Activated CD8-positive, alpha-beta memory T cell treated with anti-CD3 and anti-CD28 coated beads, Interleukin-2, amount 10 ng/mL, durations not matched to agents 7 days and 5 days (primary cell): ENCODE measurements around the gene NAALADL1. TPM values are rescaled to one million over a fixed set of nuclear protein-coding genes. Genes with fewer than 3 reads are reported as not detected.
A peak's percentile ranks its signal among the peaks of the same experiment; 100 is the strongest.
"Not testable (repeated sequence)": the region's sequence is repeated elsewhere in the genome, so short reads cannot be mapped to it uniquely, and the experiment has no call there.

Experiments used
- ATAC-seq: fragments of 150-1000 bp; cut with Tn5 transposase; one replicate; pipeline ENCODE4 v1.10.0; 2021; ENCODE audit warnings: moderate library complexity
- CTCF ChIA-PET: fragments of 350-600 bp; sonication (Branson Sonifier 250); formaldehyde crosslinking; loops from one replicate; lab custom pipeline; 2021; ENCODE audit warnings: antibody characterized with exemption; lab: Charles Lee
- DNase-seq: peaks from one replicate; pipeline ENCODE4 v3.0.0-alpha.2; 2020
- H3K27ac Mint-ChIP-seq: one replicate; pipeline ENCODE4 v1.8.0; 2021; ENCODE audit warnings: mild to moderate bottlenecking, mixed read lengths
- H3K27me3 Mint-ChIP-seq: one replicate; pipeline ENCODE4 v1.8.0; 2021; ENCODE audit warnings: mixed read lengths
- H3K36me3 Mint-ChIP-seq: one replicate; pipeline ENCODE4 v1.8.0; 2021; ENCODE audit warnings: mild to moderate bottlenecking, mixed read lengths
- H3K4me1 Mint-ChIP-seq: one replicate; pipeline ENCODE4 v1.8.0; 2021; ENCODE audit warnings: mixed read lengths
- H3K4me3 Mint-ChIP-seq: one replicate; pipeline ENCODE4 v1.8.0; 2021; ENCODE audit warnings: mild to moderate bottlenecking, moderate library complexity, mixed read lengths
- H3K9me3 Mint-ChIP-seq: one replicate; pipeline ENCODE4 v1.8.0; 2022; ENCODE audit warnings: low read depth, mixed read lengths
- total RNA-seq, 2 experiments: library from RNA; stranded (reverse); gene quantifications; one replicate each; pipeline ENCODE4 v1.2.3, GENCODE V29; 2021

Gene NAALADL1
- total RNA-seq, 2 experiments from 2014 or later = 14.8 to 15.3 TPM

GRCh38 chr11:65013888-65014725, 44.2 kb downstream of the NAALADL1 start, which contains the start of gene ARL2:
ARL2 (plus strand) TSS chr11:65014160; CDS start chr11:65014208, 48 bp downstream.
- Mint-ChIP-seq H3K4me1 (peaks cover 28% of the 10 kb centered on the region), H3K4me3 (peak within 1 kb of the TSS; percentile 84), H3K36me3 (peaks cover 10% of the 10 kb centered on the region), H3K27me3 (no peaks in the 10 kb centered on the region), H3K9me3 (no peaks in the 10 kb centered on the region), H3K27ac (peak within 1 kb of the TSS; percentile 97)
- ATAC-seq (peak; percentile 84), DNase-seq (peak; percentile 91)
- CTCF ChIA-PET = interaction anchor here (0.6 to 6.3 kb wide), 45 partner anchors 8 to 826 kb away, joined by 3 to 81 read pairs (median 6); partner anchors contain the start of genes BATF2, CAPN1, CDC42BPG and CDCA5

DNA sequence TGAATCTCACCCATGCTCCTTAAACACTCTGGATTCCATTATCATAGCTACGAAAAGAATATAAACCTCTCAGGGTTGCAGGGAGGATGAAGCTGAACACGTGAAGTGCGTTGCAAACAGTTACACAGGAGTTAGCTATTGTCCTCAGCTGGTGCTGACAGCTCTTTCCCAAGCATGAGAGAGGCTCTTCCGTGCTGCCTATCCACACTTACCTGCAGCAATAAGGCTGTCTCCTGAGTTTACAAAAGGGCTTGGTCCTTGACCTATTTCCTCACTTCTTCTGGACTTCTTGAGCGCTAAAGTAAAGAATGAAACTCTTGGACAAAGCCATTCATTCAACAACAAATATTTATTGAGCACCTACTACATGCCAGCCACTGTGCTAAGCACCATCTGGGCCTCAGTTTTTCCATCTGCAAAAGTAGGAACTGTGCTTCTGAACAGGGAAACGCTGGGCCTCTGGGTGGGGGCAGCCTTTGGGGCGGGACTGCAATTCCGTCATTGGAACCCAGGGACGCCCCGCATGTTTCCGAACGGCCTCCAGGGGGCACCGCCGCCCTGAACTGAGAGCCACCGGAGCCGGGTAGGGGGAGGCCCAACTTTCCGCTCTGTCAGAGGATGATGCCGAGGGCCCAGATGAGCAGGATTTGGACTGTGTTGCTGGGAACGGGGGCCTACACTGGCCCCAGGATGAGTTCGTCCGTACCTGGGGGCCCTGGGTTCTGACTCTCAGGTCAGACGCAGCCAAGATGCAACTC, 45.0 kb downstream of the NAALADL1 start:
- Mint-ChIP-seq H3K4me3 (peak overlapping the region; percentile 84), H3K4me1 (peaks cover 28% of the 10 kb centered on the region), H3K36me3 (peaks cover 10% of the 10 kb centered on the region), H3K27me3 (no peaks in the 10 kb centered on the region), H3K9me3 (no peaks in the 10 kb centered on the region), H3K27ac (peak overlapping the region; percentile 97)
- DNase-seq (peak; percentile 96), ATAC-seq (peak; percentile 85)
- CTCF ChIA-PET = interaction anchor here (0.5 to 6.3 kb wide), 43 partner anchors 9 to 324 kb away, joined by 3 to 81 read pairs (median 6); partner anchors contain the start of genes BATF2, CAPN1, CDC42BPG and CDCA5

DNA sequence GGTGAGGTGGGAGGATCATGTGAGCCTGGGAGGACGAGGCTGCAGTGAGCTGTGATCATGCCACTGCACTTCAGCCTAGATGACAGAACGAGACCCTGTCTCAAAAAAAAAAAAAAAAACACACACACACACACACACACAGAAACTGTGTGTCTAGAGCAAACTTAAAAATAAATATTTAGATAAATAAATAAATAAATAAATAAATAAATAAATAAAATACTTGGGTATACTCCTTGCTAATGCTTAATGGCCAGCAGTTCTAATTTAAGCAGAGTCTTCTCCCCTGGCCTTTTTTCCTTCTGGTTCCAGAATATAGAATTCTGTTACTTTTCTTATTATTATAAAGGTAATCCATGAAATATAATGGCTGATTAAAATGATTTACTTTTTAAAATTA, 49.5 kb downstream of the NAALADL1 start:
- no peaks in the 10 kb centered on the region for H3K27me3 Mint-ChIP-seq
- no peaks in the 10 kb centered on the region for H3K36me3 Mint-ChIP-seq
- DNase-seq (no peak), ATAC-seq (no peak)
- H3K9me3 Mint-ChIP-seq = no peaks in the 10 kb centered on the region
- no peak overlapping the region for H3K27ac Mint-ChIP-seq
- H3K4me3 Mint-ChIP-seq = no peak overlapping the region
- CTCF ChIA-PET = interaction anchor here (0.7 kb wide), 3 partner anchors 26 to 220 kb away, joined by 3 to 4 read pairs (median 3); partner anchors contain the start of gene CDC42BPG
- peaks cover 7% of the 10 kb centered on the region for H3K4me1 Mint-ChIP-seq

- Mint-ChIP-seq H3K9me3 (no peaks in the 10 kb centered on the region), H3K27me3 (no peaks in the 10 kb centered on the region), H3K27ac (no peak overlapping the region), H3K36me3 (no peaks in the 10 kb centered on the region), H3K4me1 (peaks cover 3% of the 10 kb centered on the region), H3K4me3 (no peak overlapping the region)
- CTCF ChIA-PET = interaction anchor here (0.9 kb wide), 1 partner anchor 113 kb away, joined by 3 read pairs; no protein-coding TSS in a partner anchor
- DNase-seq = no peak
- no peak for ATAC-seq
These were observed 50.3 kb downstream of the NAALADL1 start for GRCh38 chr11:65008016-65008415.

DNA sequence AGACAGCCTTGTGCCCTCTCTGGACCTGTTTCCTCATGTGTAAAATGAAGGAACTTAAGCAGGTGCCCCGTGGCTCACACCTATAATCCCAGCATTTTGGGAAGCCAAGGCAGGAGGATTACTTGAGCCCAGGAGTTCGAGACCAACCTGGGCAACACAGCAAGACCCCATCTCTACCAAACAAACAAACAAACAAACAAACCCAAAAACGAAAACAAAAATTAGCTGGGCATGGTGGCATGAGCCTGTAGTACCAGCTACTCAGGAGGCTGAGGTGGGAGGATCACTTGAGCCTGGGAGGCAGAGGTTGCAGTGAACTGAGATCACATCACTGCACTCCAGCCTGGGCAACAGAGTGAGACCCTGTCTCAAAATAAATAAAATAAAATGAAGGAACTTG, 54.4 kb downstream of the NAALADL1 start:
- not testable (repeated sequence) for DNase-seq, H3K9me3 Mint-ChIP-seq, H3K27ac Mint-ChIP-seq, H3K4me1 Mint-ChIP-seq, ATAC-seq, H3K27me3 Mint-ChIP-seq, H3K4me3 Mint-ChIP-seq, H3K36me3 Mint-ChIP-seq
- CTCF ChIA-PET = interaction anchor here (1.9 kb wide), 1 partner anchor 10 kb away, joined by 6 read pairs; the partner anchor contains the start of gene ARL2

GRCh38 chr11:65003282-65003681, 55.1 kb downstream of the NAALADL1 start:
- H3K4me1 Mint-ChIP-seq = peaks cover 14% of the 10 kb centered on the region
- no peak for ATAC-seq
- H3K27ac Mint-ChIP-seq = no peak overlapping the region

DNA sequence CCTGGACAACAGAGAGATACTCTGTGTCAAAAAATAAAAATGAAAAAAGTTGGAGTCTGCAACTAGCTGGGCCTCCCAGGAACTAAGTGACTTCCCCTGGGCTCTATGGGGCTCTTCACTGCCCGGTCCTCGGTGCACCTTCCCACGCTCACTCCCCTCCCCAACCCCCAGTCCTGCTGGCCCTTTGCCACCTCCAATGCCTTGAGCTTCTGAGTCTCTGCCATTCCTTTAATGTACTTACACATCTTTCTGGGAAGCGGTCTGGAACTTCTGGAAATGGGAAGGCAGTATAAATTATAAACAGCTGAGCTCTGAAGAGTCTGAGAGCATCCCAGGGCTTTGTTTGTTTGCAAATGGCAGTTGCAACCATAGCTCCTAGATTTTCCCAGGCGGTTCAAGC, 55.6 kb downstream of the NAALADL1 start:
- H3K4me3 Mint-ChIP-seq = no peak overlapping the region
- H3K27ac Mint-ChIP-seq = no peak overlapping the region
- CTCF ChIA-PET = no interaction called here
- H3K9me3 Mint-ChIP-seq = no peaks in the 10 kb centered on the region
- H3K27me3 Mint-ChIP-seq = no peaks in the 10 kb centered on the region
- H3K4me1 Mint-ChIP-seq = peaks cover 18% of the 10 kb centered on the region
- DNase-seq = no peak
- no peak for ATAC-seq
- H3K36me3 Mint-ChIP-seq = no peaks in the 10 kb centered on the region

More at GRCh38 chr11:65003282-65003681, 55.1 kb downstream of the NAALADL1 start:
- Mint-ChIP-seq H3K4me3 (no peak overlapping the region), H3K27me3 (no peaks in the 10 kb centered on the region), H3K9me3 (no peaks in the 10 kb centered on the region), H3K36me3 (no peaks in the 10 kb centered on the region)
- CTCF ChIA-PET = interaction anchor here (1.9 kb wide), 1 partner anchor 11 kb away, joined by 6 read pairs; the partner anchor contains the start of gene ARL2
- no peak for DNase-seq

GRCh38 chr11:64999478-64999877, 58.9 kb downstream of the NAALADL1 start:
- H3K27ac Mint-ChIP-seq = peak overlapping the region; percentile 62
- CTCF ChIA-PET = interaction anchor here (1.5 to 5.0 kb wide), 3 partner anchors 15 to 152 kb away, joined by 4 to 35 read pairs (median 7); partner anchors contain the start of gene ARL2
- ATAC-seq (no peak), DNase-seq (no peak)
- H3K4me3 Mint-ChIP-seq = no peak overlapping the region
- H3K36me3 Mint-ChIP-seq = no peaks in the 10 kb centered on the region
- H3K27me3 Mint-ChIP-seq = no peaks in the 10 kb centered on the region
- no peaks in the 10 kb centered on the region for H3K9me3 Mint-ChIP-seq
- peaks cover 30% of the 10 kb centered on the region for H3K4me1 Mint-ChIP-seq

DNA sequence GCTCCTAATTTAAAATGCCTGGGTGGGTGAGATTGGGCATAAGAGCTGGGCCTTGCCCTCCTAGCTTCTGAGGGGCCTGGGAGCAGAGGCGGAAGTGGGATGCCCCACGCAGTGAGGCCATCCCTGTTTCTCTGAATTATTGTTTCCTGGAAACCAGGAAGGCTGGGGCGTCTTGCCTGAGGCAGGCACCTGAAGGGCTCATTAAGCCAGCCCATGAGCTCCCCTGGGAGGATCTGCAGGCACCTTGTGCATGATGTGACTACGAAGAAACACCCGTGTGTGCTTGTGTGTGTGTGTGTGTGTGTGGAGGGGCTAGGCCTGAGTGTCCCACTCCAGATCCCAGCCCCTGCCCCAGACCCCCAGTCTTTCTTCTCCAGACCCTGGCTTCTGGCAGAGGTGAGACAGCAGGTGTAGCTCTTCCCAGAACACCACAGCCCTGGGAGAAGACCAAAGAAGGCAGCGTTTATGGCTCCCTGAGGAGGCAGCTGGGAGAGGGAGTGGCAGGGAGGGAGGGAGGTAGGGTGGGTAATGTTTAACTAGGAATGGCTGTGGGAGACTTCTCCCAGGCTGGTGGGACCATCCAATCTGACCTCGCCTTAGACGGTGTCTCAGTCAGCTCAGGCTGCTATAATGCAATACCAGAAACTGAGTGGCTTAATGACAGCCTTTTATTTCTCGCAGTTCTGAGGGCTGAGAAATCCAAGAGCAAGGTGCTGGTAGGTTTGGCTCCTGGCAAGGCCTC, 59.5 kb downstream of the NAALADL1 start:
- peak; percentile 31 for ATAC-seq
- Mint-ChIP-seq H3K9me3 (no peaks in the 10 kb centered on the region), H3K4me3 (peak overlapping the region; percentile 53), H3K27ac (peak overlapping the region; percentile 85), H3K27me3 (no peaks in the 10 kb centered on the region), H3K36me3 (no peaks in the 10 kb centered on the region), H3K4me1 (peaks cover 30% of the 10 kb centered on the region)
- DNase-seq = peak; percentile 56
- CTCF ChIA-PET = interaction anchor here (0.8 to 5.0 kb wide), 8 partner anchors 16 to 256 kb away, joined by 3 to 35 read pairs (median 4); partner anchors contain the start of genes ARL2, FAU, MRPL49 and SAC3D1

- CTCF ChIA-PET = interaction anchor here (0.8 to 5.0 kb wide), 10 partner anchors 16 to 255 kb away, joined by 3 to 35 read pairs (median 4); partner anchors contain the start of genes ARL2, CDC42BPG, FAU and MRPL49
- Mint-ChIP-seq H3K9me3 (no peaks in the 10 kb centered on the region), H3K4me1 (peaks cover 30% of the 10 kb centered on the region), H3K4me3 (peak overlapping the region; percentile 53), H3K36me3 (no peaks in the 10 kb centered on the region), H3K27me3 (no peaks in the 10 kb centered on the region), H3K27ac (peak overlapping the region; percentile 85)
- ATAC-seq (no peak), DNase-seq (peak; percentile 55)
These were observed 60.2 kb downstream of the NAALADL1 start for GRCh38 chr11:64998141-64998540.

DNA sequence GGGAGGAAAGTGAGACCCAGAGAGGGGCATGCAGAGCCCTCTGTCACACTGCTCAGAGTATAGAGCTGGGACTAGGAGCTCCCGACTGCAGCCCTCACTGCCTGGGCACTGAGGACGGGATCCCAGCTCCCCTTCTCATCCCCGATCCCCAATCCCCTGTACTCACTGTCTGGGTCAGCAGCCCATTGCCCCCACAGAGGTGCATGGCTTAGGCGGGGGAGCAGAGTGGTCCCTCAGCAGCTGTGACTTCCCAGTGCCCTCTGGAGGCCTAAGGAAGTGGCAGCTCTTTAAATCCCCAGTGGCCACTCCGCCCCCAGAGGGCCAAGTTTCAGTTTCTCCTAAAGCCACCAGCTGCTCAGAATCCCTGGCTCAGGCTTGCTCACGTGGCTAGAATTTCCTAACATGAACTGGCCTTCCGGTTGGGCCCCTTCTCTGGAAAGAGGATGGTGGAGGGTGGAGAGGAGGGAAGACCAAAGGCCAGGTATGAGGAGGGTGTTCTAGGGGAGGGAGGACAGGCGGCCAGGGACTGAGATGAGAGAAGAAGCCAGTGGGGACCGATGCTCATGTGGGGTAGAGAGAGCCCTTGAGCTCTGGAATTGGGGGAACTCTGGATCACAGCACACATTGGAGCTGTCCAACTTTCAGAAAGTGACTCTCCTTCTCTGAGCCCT, 61.5 kb downstream of the NAALADL1 start, which contains the start of gene BATF2:
BATF2 (minus strand) TSS at position 262 of the 671 bp plus-strand sequence; CDS start at position 205, 57 bp downstream.
- DNase-seq (peak; percentile 50), ATAC-seq (peak; percentile 66)
- Mint-ChIP-seq H3K36me3 (no peaks in the 10 kb centered on the region), H3K4me1 (peaks cover 30% of the 10 kb centered on the region), H3K27me3 (no peaks in the 10 kb centered on the region), H3K9me3 (no peaks in the 10 kb centered on the region), H3K27ac (peak within 1 kb of the TSS; percentile 70), H3K4me3 (peak within 1 kb of the TSS; percentile 60)
- CTCF ChIA-PET = interaction anchor here (0.7 to 5.0 kb wide), 4 partner anchors 18 to 153 kb away, joined by 3 to 35 read pairs (median 10); partner anchors contain the start of genes ARL2 and CDC42BPG
